Liver (tissue), 3 donors: ENCODE results near the gene PFDN4.
"Not testable (repeated sequence)": the region's sequence is repeated elsewhere in the genome, so short reads cannot be mapped to it uniquely, and the experiment has no call there.

Experiments used
- GABPA ChIP-seq, 2 donors: IDR thresholded peaks in 1 of 2; conservative IDR thresholded peaks in 1 of 2; 2 replicates each; pipeline ENCODE4 v1.6.1; 2016; ENCODE audit warnings: antibody characterized with exemption in 2 of 2, mild to moderate bottlenecking in 1 of 2, moderate library complexity in 1 of 2
- HNF4A ChIP-seq, 2 donors: conservative IDR thresholded peaks; 2 replicates each; pipeline ENCODE4 v1.6.1; 2016; ENCODE audit warnings: antibody characterized with exemption in 2 of 2, mild to moderate bottlenecking in 2 of 2
- JUND ChIP-seq, 2 donors: IDR thresholded peaks; 2 replicates each; pipeline ENCODE4 v1.6.1; 2016; ENCODE audit warnings: antibody characterized with exemption in 2 of 2
- RAD21 ChIP-seq, 2 donors: IDR thresholded peaks; 2 replicates each; pipeline ENCODE4 v1.6.1; 2016; ENCODE audit warnings: antibody characterized with exemption in 2 of 2, mild to moderate bottlenecking in 2 of 2
- RXRA ChIP-seq, 2 donors: IDR thresholded peaks; 2 replicates each; pipeline ENCODE4 v1.6.1; 2017 to 2018; ENCODE audit warnings: antibody characterized with exemption in 2 of 2, mild to moderate bottlenecking in 1 of 2
- SP1 ChIP-seq: IDR thresholded peaks from 2 replicates; pipeline ENCODE4 v1.6.1; 2018; ENCODE audit warnings: antibody characterized with exemption, mild to moderate bottlenecking
- TAF1 ChIP-seq: conservative IDR thresholded peaks from 2 replicates; pipeline ENCODE4 v1.6.1; 2016; ENCODE audit warnings: antibody characterized with exemption, mild to moderate bottlenecking
- TF ChIP-seq, protein P1 (sequence below): fragments of 150-350 bp; IDR thresholded peaks from 2 replicates; pipeline ENCODE4 v1.5.1; 2017; ENCODE audit warnings: improper control_type of control experiment, low read depth, low read length; ENCODE audit not compliant: missing input control
- TF ChIP-seq, protein P2 (sequence below): IDR thresholded peaks from 2 replicates; pipeline ENCODE4 v1.6.1; 2016; ENCODE audit warnings: antibody characterized with exemption
- TF ChIP-seq, protein P3 (sequence below): IDR thresholded peaks from 2 replicates; pipeline ENCODE4 v1.6.1; 2016; ENCODE audit warnings: antibody characterized with exemption
- TF ChIP-seq, protein P4 (sequence below): IDR thresholded peaks from 2 replicates; pipeline ENCODE4 v1.6.1; 2016; ENCODE audit warnings: antibody characterized with exemption, mild to moderate bottlenecking
- donor health status: healthy.
- donor health status: healthy.

GRCh38 chr20:54248705-54249104 lies 40.8 kb downstream of the PFDN4 start:
- TF ChIP-seq, protein P1, sequence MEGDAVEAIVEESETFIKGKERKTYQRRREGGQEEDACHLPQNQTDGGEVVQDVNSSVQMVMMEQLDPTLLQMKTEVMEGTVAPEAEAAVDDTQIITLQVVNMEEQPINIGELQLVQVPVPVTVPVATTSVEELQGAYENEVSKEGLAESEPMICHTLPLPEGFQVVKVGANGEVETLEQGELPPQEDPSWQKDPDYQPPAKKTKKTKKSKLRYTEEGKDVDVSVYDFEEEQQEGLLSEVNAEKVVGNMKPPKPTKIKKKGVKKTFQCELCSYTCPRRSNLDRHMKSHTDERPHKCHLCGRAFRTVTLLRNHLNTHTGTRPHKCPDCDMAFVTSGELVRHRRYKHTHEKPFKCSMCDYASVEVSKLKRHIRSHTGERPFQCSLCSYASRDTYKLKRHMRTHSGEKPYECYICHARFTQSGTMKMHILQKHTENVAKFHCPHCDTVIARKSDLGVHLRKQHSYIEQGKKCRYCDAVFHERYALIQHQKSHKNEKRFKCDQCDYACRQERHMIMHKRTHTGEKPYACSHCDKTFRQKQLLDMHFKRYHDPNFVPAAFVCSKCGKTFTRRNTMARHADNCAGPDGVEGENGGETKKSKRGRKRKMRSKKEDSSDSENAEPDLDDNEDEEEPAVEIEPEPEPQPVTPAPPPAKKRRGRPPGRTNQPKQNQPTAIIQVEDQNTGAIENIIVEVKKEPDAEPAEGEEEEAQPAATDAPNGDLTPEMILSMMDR, result not testable (repeated sequence)
- TF ChIP-seq, protein P2, sequence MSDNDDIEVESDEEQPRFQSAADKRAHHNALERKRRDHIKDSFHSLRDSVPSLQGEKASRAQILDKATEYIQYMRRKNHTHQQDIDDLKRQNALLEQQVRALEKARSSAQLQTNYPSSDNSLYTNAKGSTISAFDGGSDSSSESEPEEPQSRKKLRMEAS, result not testable (repeated sequence)
- not testable (repeated sequence) for TF ChIP-seq TAF1; GABPA (IDR thresholded peaks at IDR 0.05 in 1 of 2, conservative IDR thresholded peaks at IDR 0.05 in 1 of 2); HNF4A (conservative IDR thresholded peaks at IDR 0.05); JUND (IDR thresholded peaks at IDR 0.05); RAD21 (IDR thresholded peaks at IDR 0.05); RXRA (IDR thresholded peaks at IDR 0.05); SP1
- TF ChIP-seq, protein P3, sequence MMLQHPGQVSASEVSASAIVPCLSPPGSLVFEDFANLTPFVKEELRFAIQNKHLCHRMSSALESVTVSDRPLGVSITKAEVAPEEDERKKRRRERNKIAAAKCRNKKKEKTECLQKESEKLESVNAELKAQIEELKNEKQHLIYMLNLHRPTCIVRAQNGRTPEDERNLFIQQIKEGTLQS, result not testable (repeated sequence)
- TF ChIP-seq, protein P4, sequence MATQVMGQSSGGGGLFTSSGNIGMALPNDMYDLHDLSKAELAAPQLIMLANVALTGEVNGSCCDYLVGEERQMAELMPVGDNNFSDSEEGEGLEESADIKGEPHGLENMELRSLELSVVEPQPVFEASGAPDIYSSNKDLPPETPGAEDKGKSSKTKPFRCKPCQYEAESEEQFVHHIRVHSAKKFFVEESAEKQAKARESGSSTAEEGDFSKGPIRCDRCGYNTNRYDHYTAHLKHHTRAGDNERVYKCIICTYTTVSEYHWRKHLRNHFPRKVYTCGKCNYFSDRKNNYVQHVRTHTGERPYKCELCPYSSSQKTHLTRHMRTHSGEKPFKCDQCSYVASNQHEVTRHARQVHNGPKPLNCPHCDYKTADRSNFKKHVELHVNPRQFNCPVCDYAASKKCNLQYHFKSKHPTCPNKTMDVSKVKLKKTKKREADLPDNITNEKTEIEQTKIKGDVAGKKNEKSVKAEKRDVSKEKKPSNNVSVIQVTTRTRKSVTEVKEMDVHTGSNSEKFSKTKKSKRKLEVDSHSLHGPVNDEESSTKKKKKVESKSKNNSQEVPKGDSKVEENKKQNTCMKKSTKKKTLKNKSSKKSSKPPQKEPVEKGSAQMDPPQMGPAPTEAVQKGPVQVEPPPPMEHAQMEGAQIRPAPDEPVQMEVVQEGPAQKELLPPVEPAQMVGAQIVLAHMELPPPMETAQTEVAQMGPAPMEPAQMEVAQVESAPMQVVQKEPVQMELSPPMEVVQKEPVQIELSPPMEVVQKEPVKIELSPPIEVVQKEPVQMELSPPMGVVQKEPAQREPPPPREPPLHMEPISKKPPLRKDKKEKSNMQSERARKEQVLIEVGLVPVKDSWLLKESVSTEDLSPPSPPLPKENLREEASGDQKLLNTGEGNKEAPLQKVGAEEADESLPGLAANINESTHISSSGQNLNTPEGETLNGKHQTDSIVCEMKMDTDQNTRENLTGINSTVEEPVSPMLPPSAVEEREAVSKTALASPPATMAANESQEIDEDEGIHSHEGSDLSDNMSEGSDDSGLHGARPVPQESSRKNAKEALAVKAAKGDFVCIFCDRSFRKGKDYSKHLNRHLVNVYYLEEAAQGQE, result not testable (repeated sequence)
